NK-92 treated with Interleukin-12 subunit alpha and Interleukin-12 subunit beta, amount 100 ng/mL, for 24 hours (cell line): Measurements from ENCODE around the gene RFX5.
"Not testable (repeated sequence)": the region's sequence is repeated elsewhere in the genome, so short reads cannot be mapped to it uniquely, and the experiment has no call there.

Experiments used
- DNase-seq: peaks from one replicate; lab custom pipeline; 2025; lab: John Stamatoyannopoulos, UW

RFX5 gene

DNA sequence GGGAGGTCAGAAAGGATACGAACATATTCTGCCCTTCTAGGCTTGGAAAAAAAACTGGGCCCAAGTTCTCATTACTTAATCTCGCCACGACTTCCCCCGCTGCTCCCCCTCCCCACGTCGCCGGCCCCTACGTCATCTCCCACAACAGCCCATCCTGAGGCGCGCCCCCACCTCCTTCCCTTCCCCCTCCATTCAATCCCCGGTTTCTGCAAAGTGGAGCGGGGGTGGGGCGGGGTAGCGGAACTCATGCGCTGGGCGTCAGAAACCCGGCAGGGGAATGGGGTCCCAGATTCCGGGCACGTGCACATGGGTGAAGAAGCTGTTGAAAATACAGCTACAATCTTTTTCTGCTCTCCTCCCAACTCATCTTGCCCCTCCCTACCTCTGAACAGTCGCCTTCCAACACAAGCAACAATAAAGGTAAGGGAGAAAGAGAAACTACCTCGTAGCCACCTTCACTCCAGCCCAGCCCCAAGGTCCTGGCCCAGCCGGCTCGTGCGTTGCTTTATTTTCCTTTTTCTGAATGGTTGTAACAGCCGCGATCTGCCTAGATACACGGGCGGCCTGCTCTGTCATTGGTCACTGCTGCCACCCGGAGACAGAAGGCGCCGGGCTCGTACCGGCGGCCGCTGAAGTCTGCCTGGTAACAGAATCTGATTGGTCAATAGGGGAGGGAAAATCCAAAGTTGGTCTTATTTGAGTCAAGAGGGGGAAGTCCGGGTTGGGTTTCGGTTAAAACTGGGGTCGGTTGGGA is at the start of gene RFX5:
TSS of gene RFX5 (minus strand) at position 484 of the 754 bp plus-strand sequence. CDS start 932 bp downstream, outside the sequence.
- peak; percentile 92 for DNase-seq

DNA sequence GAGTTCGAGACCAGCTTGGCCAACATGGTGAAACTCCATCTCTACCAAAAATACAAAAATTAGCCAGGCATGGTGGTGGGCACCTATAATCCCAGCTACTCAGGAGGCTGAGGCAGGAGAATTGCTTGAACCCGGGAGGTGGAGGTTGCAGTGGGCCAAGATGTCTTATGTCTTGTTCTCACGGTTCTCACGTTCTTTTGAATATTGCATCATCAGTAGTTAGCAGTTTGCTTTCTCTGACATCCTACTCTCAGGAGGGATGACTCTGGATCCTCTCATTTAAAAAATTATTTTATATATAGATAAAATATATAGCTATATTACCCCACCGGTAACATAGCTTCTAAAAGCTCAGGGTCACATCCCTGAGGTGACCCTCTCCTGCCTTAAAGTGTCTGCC is 49.2 kb upstream of the RFX5 start:
- not testable (repeated sequence) for DNase-seq

DNA sequence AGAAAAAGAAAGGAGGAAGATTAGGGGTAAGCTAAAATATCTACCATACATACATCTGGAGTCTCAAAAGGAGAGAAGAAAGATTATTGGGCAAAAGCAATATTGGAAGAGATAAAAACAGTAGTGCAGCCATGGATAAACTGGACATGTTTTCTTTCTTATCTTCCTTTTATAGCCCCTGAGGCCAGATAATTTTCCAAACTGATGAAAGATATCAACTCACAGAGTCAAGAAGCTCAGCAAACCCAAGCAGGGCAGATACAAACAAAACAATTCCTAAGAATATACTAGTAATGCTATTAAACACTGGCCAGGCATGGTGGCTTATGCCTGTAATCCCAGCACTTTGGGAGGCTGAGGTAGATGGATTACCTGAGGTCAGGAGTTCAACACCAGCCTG is 46.5 kb upstream of the RFX5 start:
- DNase-seq: no peak

DNA sequence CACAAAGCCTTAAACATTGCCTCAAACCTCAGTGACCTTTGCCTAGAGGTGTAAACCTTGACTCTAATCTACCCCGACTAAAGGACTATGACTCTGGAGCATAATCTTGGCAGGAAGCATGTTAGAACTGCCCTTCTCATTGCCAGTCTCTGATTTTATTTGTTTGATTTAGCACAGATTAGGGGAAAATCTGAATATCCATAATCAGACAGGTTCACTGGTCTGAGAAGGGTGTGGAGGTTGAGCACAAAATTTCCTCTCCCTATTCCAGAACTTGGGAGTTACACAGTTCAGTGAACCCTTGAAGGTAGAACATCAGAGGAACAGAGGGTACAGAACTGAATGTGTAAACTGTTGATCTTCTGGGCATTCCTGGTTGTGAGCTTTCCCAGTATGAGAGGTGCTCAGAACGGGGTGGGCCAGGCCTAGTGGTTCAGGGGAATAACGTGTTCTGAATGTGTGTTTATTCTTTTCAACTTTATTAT is 44.1 kb upstream of the RFX5 start:
- no peak for DNase-seq

DNA sequence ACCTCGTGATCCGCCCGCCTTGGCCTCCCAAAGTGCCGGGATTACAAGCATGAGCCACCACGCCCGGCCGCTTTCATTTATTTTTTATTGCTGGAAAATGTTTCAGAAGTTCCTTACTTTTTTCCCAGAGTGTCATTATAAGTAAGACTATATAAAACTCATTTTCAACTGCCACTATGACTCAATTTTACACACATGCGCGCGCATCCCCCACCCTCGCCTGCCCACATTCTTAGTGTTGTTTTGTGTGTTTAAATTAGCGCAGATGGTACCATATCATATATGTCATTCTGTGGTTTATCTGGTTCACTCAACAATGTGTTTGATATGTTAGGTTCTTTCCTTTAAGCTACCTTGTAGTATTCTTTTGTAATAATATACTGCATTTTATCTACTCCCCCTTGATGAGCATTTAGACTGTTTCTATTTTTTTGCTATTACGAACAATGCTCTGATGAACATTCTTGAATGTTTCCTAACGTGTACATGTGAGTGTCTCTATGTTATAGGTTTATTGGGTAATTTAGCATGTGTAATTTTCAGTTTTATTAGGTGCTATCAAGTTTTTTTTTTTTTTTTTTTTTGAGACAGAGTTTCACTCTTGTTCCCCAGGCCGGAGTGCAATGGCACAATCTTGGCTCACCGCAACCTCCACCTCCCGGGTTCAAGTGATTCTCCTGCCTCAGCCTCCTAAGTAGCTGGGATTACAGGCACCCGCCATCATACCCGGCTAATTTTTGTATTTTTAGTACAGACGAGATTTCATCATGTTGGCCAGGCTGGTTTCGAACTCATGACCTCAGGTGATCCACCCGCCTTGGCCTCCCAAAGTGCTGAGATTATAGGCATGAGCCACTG is 43.4 kb upstream of the RFX5 start:
- not testable (repeated sequence) for DNase-seq

DNA sequence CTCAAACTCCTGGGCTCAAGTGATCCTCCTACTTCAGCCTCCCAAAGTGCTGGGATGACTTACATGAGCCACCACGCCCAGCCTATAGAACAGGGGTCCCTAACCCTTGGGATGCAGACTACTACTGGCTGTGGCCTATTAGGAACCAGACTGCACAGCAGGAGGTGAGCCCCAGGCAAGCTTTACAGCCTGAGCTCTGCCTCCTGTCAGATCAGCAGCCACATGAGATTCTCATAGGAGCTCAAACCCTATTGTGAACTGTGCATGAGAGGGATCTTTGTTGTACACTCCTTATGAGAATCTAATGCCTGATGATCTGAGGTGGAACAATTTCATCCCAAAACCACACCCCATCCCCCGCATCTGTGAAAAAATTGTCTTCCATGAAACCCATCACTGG is 39.0 kb upstream of the RFX5 start:
- no peak for DNase-seq

DNA sequence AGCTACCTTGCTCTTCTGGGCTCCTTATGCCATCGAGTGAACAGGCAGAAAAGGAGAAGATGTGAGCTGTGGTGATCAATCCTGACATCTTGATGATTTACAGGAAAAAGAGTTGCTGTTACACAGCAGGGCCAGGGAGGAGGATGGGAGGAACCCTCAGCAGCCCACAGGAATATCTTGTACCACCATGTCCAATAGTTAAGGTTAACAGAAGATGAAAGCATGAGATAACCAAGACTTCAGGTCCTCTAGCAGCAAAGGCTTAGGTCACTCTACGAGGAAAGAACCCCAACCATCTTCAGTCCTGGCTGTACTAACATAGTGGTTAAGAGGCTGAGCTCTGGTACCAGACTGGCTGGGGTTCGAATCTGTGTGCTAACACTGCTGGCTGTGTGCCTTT is 37.5 kb upstream of the RFX5 start:
- DNase-seq: no peak

DNA sequence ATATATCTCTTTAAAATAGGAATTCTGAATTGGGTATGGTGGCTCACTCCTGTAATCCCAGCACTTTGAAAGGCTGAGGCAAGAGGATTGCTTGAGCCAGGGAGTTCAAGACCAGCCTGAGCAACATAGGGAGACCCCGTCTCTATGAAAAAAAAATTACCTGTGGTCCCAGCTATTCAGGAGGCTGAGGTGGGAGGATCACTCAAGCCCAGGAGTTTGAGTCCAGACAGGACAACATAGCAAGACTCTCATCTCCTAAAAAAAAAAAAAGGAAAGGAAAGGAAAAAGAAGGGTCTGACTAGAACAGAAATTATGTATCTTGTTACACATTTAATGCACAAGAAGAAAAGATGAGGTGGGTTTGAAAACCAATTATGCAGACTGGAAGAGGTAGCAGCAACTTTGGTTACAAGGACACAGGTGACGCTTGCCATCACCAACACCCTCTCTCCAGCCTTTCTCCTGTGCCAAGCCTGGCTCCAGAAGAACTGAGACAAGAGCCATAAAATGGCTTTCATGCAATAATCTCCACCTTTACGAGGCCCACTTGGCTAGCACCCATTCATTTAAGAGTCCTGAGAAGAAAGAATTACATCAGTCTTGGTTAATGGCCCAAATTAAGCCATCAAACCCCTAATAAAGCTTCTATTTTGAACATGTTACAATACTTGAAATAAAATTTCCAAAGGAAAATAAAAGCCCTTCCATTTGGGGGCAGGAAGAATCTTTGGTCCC is 30.3 kb upstream of the RFX5 start:
- DNase-seq: no peak

DNA sequence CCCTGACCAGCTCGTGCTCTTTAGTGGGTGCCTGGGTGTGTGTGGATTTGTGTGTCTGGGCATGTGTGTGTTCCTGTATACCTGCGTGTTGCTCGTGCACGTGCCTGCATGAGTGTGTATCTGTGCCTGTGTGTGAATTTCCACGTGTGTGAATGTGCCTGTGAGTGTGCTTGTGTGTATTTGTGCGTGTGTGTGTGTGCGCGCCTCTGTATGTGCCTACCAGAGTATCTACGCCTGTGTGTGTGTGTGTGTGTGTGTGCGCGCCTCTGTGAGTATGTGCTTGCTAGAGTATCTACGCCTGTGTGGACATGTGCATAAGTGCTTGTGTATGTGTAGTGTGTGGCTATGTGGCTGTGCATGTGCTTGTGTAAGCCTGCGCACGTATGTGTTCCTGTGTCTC is 26.1 kb upstream of the RFX5 start:
- DNase-seq: no peak

DNA sequence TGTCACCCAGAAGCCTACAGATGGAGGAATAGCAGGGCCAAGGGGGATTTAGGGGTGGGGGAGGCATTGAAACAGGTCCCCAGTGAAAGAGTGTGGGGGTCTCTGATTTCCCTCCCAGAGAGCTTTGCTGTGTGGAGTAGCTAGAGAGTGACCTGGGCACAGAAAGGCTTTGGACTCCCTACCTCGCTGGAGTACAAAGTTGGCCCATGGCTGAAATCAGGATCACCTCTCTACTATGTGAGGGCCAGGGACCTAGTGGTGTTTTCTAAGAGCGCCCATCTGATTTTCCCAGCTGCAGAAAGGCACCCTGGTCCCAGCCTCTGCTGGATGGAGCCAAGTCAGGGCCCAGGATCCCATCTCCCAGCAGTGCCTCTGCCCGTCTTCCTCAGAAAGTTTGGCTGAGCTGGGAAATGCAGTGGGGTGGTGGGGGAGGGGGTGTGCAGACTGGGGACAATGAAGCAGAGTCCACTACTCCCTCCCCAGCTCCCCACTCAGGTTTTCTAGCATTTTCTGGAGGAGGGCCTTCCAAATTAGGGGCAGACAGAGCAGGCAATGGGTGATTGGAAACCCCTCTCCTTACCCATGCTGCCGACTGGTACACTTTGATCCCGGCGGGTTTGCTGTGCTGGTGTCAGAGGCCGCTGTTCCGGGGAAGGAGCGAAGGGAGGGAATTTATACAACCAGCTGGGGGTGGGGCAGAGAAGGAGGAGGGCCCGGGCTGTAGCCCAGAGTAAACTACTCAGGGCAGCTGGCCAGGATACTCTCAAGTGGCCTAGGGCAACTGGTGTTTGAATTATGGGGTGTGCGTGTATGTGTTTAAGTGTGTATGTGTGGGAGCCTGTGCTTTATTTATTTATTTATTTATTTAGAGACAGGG is 25.2 kb upstream of the RFX5 start, which contains the start of gene SELENBP1:
TSS of gene SELENBP1 (minus strand) at position 648 of the 877 bp plus-strand sequence. CDS start at position 584, 64 bp downstream.
- no peak for DNase-seq

DNA sequence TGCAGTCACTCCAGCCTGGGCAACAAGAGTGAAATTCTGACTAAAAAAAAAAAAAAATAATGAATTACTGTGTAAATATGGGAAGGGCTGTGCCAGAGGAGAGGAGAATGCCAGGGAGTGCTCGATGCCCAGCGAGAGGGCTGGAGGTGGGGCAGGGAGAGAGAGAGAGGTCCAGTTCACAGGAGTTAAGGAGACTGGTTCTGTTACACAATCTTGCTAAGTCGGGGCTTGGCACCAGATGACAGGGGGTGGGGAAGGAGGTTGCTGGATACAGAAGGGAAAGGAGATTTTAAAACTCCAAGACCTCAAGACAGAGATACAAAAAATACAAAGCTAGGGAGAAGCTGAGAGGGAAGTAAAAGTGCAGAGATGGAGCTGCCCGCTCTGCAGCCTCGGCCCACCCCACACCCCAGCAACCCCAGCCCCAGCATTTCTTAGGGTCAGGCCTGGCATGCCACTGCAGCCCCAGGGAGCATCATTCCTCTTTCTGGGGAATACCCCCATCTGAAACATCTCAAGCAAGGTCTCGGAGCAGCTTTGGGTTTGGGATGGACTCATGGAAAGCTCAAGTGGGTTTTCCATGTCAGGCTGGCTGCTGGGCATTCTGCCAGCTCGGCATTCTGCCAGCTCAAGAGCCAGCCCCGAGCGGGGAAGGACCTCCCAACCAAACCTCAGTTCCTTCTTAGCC is 24.5 kb upstream of the RFX5 start:
- no peak for DNase-seq

DNA sequence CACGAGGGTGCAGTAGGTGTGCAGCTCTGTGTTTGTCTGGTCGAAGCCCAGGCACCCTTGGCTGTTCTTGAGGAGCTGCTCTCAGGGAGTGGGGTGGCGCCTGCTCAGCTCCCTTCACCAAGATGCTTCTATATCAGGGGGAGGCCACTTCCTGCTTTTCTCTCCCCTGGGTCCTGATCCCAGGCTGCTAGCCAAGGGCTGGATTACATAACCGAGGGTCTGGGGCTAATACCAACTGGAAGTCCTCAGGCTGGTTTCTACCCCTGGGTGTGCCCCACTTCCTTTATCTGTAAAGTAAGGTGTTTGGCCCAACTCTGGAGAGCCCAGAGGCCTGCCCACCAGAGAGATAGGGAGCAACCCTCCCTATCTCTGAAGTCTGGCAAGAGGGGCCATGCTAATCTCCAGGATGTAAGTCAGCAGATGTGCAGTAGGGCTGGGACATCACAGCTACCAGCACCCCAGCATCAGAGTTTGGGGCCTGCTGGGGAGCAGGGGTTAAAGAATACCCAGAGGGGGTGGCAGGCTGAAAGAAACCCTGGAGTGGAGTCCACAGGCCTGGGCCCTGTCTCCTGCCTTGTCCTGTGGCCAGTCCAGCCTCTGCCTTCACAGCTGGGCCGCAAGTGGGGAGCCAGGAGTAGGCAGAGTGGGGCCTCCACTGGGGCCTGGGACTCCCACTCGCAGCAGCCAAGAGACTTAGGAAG is 23.3 kb upstream of the RFX5 start:
- DNase-seq: no peak

DNA sequence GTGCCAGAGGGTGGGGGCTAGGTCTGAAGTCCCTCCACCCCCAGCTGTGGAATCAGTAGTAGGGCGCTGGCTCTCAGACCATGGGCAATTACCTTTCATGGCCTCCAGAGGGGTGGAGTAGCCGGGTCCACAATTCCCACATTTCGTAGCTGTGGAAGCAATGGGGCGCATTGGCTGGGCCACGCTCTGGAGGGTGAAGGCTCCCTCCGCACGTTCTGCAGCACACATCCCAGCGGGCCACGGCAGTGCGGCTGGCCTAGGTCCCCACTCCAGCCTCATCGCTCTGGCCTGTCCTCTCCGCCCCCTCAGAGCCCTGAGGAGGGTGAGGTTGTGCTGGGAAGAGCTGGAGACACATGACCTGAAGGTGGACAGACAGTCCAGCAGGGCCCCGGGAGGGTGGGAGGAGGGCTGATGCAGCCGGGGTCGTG is 22.6 kb upstream of the RFX5 start:
- no peak for DNase-seq

DNA sequence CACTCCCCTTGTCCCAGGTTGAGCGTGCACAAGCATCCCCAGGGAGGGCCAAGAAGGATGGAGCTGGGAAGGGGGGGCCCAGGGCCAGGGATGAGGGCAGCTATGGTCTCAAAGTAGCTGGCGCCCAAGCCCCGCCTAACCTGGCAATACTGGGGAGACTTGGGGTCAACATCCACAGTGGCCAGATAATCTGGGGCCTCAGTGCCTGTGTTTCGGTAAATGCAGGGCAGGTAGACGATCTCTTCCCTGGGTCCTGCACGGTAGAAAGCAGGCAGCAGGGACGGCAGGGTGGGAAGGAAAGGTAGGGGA is 22.2 kb upstream of the RFX5 start:
- no peak for DNase-seq

DNA sequence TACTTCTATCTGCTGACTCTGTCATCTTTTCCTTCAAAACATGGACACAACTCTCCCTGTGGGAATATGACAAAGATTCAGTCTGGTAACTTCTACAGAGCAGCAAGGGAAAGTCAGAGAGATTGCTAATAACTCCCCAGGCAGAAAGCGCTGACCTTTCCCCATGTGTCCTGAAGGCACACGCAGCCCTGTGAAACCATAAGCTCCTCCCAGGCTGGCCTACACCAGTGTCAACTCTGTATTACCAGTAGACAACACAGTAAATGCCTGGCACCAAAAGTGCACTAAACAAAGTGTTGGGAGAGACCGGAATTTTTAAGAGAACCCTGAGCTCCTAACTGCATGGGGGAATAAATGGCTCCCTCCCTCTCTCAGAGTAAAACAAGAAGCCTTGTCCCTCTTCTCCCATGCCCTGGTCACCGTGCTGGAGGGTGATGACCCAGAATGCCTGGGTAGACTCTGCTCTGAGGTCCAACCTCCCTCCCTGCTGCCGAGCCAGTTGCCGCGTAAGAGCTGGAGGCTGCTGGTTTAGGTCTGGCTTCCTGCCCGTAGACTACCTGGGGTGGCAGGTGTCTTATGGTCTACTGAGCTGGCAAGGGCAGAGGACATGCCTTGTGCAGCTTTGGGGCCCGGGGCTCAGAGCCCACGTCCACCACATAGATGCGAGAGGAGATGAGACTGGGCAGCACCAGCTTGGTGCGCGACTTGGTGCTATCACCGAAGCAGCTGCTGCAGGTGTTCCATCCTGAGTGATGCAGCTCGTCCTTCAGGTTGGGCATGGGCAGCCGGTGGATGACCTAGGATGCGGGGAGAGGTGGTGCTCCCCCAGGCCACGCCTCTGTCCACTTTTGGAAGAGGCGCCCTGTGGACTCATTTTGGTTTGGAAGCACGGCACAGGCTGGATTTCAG is 21.6 kb upstream of the RFX5 start:
- DNase-seq: no peak

DNA sequence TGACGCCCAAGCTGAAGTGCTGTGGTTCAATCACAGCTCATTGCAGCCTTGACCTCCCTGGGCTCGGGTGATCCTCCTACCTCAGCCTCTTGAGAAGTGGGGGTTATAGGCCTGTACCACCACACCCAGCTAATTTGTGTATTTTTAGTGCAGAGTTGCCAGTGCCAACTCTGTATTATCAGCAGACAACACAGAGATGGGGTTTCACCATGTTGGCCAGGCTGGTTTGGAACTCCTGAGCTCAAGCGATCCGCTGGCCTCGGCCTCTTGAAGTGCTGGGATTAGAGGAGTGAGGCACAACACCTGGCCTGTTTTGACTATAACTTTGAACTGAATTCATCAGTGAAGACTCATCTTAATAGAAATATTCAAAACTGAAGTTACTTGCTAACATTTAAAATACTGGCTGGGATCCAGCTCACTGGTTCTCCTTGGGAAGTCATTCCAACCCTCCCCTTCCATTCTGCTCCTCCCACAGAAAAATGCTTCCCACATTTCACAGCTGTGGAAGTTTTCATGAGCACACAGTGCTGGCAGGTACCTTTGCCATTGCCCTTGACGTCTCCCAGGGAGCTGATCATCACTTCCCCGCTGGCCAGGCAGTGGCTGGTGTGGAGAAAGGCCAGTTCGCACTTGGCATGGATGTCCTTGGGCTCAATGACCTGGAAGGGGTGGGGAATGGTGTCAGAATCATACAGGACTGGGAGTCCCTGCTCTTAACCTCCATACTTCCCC is 20.8 kb upstream of the RFX5 start:
- no peak for DNase-seq

DNA sequence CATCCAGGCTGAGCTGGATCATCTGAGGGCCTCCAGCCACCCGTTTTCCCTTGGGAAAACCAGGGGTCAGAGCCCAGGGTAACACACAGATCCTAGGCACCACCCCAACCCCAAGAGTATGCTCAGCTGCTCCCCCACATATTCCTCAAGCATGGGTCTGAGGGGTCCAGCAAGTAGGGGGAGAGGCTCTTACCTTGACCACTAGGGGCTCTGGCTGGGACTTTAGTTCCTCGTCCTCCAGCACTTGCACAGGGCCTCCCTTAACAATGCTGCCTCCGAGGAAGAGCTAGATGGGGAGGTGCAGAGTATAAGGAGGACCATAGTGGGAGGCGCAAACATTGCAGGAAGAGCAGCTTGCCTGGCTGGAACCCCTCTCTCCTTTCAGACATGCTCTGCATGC is 17.9 kb upstream of the RFX5 start:
- no peak for DNase-seq
